ENCODE data around the gene EZR.

DNA sequence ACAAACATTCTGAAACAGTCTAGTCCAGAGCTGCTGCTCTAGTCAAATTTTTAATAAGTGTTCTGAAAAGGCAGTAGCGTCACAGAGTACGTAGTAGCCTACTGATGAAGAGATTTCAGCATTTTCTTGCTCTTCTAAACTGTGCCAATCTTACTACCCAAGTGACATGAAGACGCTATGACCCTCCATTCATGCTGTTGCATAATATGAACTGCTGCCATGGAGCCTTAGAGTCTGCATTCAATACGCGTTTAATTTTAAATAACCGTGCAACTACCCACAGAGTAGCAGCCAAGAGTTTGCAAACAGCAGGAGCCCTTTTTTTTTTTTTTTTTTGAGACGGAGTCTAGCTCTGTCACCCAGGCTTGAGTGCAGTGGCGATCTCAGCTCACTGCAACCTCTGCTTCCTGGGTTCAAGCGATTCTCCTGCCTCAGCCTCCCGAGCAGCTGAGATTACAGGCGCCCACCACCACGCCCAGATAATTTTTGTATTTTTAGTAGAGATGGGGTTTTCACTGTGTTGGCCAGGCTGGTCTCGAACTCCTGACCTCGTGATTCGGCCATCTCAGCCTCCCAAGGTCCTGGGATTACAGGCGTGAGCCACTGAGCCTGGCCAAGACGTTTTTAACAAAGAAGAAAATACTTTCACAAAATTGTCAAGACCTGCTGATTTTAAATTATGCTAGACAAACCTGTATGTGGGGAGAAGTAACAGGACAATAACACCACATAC is 44.3 kb downstream of the EZR start:
- TF ChIP-seq, protein P1, sequence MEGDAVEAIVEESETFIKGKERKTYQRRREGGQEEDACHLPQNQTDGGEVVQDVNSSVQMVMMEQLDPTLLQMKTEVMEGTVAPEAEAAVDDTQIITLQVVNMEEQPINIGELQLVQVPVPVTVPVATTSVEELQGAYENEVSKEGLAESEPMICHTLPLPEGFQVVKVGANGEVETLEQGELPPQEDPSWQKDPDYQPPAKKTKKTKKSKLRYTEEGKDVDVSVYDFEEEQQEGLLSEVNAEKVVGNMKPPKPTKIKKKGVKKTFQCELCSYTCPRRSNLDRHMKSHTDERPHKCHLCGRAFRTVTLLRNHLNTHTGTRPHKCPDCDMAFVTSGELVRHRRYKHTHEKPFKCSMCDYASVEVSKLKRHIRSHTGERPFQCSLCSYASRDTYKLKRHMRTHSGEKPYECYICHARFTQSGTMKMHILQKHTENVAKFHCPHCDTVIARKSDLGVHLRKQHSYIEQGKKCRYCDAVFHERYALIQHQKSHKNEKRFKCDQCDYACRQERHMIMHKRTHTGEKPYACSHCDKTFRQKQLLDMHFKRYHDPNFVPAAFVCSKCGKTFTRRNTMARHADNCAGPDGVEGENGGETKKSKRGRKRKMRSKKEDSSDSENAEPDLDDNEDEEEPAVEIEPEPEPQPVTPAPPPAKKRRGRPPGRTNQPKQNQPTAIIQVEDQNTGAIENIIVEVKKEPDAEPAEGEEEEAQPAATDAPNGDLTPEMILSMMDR (IDR thresholded peaks at IDR 0.05 in 2 of 3, conservative IDR thresholded peaks at IDR 0.05 in 1 of 3; ENCODE audit: borderline replicate concordance in 1 of 3, insufficient read depth in 1 of 3, low read depth in 2 of 3, low read length in 2 of 3) = no peak
- TF ChIP-seq, protein P2, sequence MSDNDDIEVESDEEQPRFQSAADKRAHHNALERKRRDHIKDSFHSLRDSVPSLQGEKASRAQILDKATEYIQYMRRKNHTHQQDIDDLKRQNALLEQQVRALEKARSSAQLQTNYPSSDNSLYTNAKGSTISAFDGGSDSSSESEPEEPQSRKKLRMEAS (IDR thresholded peaks at IDR 0.05) = no peak
- TF ChIP-seq POLR2A (IDR thresholded peaks at IDR 0.05; ENCODE audit: borderline replicate concordance, extremely low read depth, insufficient read depth, insufficient read length) = no peak
- no peak for TF ChIP-seq ATF3 (IDR thresholded peaks at IDR 0.05)
- no peak for TF ChIP-seq POLR2AphosphoS5 (IDR thresholded peaks at IDR 0.05; ENCODE audit: low read depth, low read length)
- TF ChIP-seq SP1 (IDR thresholded peaks at IDR 0.05; ENCODE audit: low read depth) = no peak
- TF ChIP-seq ZNF274 (IDR thresholded peaks at IDR 0.05; ENCODE audit: low read depth, low read length) = no peak
- no peak for TF ChIP-seq ZFX (IDR thresholded peaks at IDR 0.05)
- TF ChIP-seq EZH2 (IDR thresholded peaks at IDR 0.05) = no peak
- TF ChIP-seq FOSL1 (IDR thresholded peaks at IDR 0.05; ENCODE audit: low read depth) = no peak
- TF ChIP-seq SIN3A (IDR thresholded peaks at IDR 0.05; ENCODE audit: low read depth) = no peak
- no peak for TF ChIP-seq EGR1 (IDR thresholded peaks at IDR 0.05; ENCODE audit: low read depth)
- TF ChIP-seq, protein P3, sequence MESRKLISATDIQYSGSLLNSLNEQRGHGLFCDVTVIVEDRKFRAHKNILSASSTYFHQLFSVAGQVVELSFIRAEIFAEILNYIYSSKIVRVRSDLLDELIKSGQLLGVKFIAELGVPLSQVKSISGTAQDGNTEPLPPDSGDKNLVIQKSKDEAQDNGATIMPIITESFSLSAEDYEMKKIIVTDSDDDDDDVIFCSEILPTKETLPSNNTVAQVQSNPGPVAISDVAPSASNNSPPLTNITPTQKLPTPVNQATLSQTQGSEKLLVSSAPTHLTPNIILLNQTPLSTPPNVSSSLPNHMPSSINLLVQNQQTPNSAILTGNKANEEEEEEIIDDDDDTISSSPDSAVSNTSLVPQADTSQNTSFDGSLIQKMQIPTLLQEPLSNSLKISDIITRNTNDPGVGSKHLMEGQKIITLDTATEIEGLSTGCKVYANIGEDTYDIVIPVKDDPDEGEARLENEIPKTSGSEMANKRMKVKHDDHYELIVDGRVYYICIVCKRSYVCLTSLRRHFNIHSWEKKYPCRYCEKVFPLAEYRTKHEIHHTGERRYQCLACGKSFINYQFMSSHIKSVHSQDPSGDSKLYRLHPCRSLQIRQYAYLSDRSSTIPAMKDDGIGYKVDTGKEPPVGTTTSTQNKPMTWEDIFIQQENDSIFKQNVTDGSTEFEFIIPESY (IDR thresholded peaks at IDR 0.05; ENCODE audit: extremely low read depth, insufficient replicate concordance, low read length) = no peak
- TF ChIP-seq RAD21 (IDR thresholded peaks at IDR 0.05; ENCODE audit: low read depth) = no peak

Data from HCT116 (cell line).